GM12878 (cell line): ENCODE measurements around the gene PRR15.

Experiments used
- CTCF ChIP-seq, 3 experiments: IDR thresholded peaks in 2 of 3; conservative IDR thresholded peaks in 1 of 3; 2 replicates each; pipeline ENCODE4 v1.5.1; 2011; ENCODE audit warnings: low read depth in 3 of 3, low read length in 3 of 3, mild to moderate bottlenecking in 3 of 3, control low read depth in 2 of 3, moderate library complexity in 2 of 3, inconsistent platforms in 1 of 3, mixed read lengths in 1 of 3; ENCODE audit not compliant: control insufficient read depth in 2 of 3, insufficient read depth in 1 of 3; ENCODE audit errors: extremely low read depth in 1 of 3
- POLR2A ChIP-seq: IDR thresholded peaks from 2 replicates; pipeline ENCODE4 v1.6.1; 2011; ENCODE audit warnings: low read depth, mild to moderate bottlenecking, low read length
- SREBF1 ChIP-seq: IDR thresholded peaks from 2 replicates; pipeline ENCODE4 v1.6.1; 2012; ENCODE audit warnings: mild to moderate bottlenecking, low read length

DNA sequence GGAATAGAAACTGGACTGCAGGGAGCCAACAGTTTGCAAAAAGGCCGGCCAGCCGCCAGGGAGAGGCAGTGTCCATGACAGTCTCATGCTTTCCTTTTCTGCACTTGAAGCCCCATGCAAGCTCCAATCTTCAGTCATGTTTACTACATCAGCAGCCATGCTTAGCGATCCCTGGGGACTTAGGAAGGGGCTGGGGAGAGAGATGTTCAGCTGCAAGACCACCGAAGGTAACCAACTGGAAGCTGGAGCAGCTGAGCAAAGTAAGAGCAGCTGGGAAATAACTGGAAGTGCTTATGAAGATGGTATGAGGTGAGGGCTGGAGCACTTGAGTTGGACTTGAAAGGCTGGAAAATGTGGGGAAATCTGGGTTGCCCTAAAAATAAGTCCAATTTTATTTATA lies 37.0 kb downstream of the PRR15 start:
- TF ChIP-seq SREBF1, result no peak
- TF ChIP-seq CTCF (IDR thresholded peaks at IDR 0.05 in 2 of 3, conservative IDR thresholded peaks at IDR 0.05 in 1 of 3; ENCODE audit: control insufficient read depth in 2 of 3, extremely low read depth in 1 of 3, insufficient read depth in 1 of 3, low read depth in 3 of 3, low read length in 3 of 3), result no peak
- no peak for TF ChIP-seq POLR2A
